Fibroblast of skin of right biceps (primary cell): ENCODE data around the gene SETD3.

Source experiments
- DNase-seq: peaks from one replicate; pipeline ENCODE4 v3.0.0-alpha.2; 2013

The SETD3 gene

DNA sequence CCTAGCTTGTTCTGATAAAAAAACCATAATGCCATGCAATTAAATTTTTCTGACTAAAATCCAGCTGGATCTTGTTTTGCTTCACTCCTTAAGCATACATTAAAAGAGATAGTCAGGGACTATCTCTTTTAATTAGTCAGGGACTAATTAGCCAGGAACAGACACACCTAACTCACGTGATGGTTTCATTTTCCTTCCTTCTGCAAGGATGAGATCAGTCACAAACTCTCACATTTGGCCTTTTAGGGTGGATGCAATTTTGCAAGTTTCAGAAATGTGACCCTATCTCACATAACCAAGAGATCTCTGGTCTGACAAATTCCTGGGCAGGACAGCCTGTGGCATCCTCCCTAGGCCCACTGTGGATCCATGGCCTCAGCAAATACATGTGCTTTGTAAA lies 62.4 kb downstream of the SETD3 start:
- no peak for DNase-seq

DNA sequence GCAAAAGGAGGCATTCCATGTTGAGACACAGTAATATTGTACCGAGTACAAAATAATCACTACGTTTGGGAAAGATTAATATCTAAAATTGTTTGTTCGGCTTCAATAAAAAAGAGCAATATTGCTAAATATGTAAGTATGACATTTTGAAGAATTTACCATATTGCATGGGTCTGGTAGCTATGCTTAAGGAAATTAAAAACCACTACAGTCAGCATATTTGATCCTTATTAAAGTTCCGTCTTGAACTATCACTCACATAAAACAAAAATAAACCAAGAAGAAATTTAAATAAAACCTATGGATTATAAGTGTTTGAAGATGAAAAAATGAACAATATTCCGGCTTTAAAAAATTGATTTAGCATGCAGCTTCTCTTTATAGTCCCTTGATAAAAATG lies 63.8 kb downstream of the SETD3 start:
- no peak for DNase-seq

DNA sequence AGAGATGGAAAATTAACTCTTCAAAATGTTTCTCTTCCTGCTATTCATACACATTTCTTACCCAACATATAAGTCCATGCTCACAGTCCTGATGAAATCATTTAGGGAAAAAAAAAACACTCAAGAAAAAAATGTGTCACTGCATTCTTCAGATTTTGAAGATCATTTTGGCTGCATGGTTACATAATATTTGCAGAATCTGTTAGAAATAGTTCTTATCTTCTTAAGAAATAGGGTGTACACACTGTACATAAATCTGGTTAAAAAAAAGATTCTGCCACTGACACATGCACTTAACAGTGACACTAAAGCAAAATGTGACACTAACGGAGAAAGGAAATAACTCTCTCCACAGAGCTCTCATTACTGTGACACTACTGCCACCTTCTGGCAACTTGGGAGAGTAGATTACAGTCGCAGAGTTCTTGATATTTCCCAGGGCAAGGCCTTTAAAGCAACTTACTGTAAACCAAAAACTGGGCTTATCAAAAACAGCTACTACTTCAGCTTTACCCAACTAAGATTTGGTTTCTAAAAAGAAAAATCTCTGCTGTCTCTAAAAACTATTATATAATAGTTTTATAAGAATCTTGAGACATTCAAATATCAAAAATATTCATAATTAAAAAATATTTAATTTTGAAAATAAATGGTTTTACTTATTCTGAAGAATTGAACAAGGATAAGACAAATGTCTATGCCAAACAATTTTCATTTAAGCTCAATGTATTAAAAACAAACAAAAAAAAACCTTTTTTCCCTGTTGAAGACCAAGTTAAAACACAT lies 65.0 kb downstream of the SETD3 start:
- DNase-seq = peak; percentile 85

- DNase-seq = no peak
Measured at GRCh38 chr14:99413911-99414310, 66.7 kb downstream of the SETD3 start.

DNA sequence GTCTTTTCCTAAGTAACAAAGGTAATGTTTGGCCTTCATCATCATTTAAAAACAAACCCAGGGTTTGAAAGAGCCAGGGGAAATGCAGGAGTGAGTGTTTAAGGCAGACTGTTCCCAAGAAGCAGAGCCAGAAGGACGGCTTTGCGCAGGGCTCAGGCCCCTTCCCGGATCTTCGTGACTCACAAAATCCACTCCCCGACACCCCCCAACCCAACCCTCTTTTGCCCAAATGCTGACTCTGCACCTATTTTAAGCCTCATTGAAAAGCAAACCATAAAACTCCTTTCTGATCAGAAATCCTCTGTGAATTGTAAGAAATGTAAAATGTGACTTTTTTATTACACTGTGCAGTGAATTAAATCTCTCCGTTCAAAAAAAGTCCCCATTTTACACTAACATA lies 67.5 kb downstream of the SETD3 start:
- DNase-seq = no peak

DNA sequence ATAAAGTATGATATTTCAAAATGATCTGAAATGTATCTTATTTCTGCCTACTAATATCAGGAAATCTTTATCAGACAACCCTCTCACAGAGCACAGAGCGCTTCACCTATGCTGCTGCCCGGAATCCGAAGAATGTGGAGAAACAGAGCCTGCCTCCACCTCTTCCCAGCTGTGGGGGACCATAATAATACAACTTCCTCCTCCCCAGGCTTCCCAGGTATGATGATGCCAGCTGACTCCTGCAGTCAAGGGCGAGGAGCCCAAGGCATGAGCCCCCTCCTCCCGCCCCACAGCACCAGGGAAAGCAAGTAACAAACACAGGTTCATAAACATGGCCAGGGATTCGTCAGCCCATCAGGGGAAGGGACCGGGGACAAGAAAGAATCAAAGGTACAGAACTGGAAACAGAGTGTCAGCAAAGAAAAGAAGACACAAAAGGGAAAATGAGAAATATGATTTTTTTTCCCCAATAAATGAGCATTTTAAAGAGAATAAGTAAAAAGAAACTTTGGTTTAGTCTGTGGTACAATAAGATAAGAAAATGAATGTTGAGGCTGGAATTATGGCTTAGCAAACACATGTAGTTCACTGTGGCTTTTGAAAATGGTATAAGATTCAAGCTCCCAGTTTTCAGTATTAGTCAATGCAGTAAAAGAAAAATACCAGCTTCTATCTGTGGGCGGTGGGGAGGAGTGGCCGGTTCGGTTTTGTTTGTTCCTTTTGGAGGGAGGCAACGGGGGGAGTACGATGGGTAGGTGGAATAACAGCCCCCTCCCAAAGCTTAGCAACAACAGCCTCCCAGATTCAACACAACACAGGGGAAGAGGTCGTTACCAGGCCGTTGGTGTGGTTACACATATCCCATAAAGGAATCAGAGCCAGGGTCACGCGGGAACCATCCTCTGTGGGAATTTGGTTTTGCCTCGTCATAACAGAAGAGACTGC lies 68.3 kb downstream of the SETD3 start:
- DNase-seq = peak; percentile 25

GRCh38 chr14:99410019-99410418 lies 70.6 kb downstream of the SETD3 start:
- DNase-seq = no peak

GRCh38 chr14:99408971-99409289 lies 71.7 kb downstream of the SETD3 start:
- DNase-seq = no peak

DNA sequence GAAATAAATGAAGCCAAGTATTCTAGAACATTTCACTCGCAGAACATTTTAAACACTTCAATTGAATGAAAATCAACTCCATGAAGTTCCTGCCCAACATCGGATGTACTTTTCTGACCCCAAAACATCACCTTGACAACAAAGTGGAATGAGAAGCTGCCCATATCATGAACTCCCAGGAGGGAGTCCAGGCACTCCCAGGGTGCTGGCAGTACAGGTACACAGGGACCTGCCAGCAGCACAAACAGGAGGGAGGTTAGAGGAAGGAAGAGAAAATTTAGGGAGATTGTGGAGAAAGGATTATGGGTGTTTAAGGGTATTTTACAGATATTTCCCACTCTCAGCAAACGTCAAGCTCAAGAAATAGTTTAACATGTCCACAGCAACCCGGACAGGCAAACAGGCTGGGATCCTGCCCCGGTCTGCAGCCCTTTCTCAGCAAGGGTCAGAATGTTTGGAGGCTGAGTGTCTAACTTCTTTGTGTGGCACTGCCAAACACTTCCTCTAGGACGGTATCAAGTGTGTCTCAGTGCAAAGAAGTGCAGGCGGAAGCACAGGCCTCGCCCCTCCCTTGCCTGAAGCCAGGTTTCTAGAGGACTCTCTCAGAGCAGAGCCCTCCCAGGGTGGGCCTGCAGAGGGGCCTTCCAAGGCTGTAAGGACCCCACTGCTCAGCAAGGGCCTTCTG lies 72.2 kb downstream of the SETD3 start:
- no peak for DNase-seq

- DNase-seq = no peak
Measured at GRCh38 chr14:99407416-99407815, 73.2 kb downstream of the SETD3 start.

- no peak for DNase-seq
Measured at GRCh38 chr14:99402950-99403349, 77.7 kb downstream of the SETD3 start.

- no peak for DNase-seq
Measured at GRCh38 chr14:99402285-99402648, 78.4 kb downstream of the SETD3 start.

DNA sequence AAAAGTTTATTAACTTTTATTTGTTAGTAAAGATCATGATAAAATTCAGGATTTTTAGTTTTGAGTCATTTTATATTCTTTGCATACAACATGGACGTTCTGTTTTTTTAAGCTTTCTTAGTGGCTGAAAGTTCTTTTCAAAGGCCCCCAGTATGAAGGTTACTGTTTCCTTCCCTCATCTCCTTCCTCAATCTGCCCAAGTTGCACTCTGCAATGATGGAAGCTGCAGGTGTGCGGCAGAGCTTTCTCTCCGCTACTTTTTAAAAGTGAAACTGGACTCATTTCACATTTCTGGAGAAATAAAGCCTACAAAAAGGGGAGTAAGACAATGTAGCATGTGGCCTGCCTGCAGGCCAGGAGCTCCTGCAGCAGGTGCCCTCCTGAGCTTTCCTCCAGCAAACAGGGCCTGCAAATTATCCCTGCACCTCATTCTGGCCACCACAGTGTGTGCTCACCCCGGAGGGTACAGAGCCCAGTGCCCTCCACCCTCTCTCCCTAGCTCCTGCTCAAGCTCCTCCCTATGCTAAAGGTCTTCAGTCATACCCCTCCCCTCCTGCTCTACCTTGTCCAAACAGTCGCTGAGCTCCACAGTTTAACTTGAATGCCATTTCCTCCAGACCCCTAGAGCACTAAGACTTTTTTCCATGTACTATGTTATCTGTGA lies 78.9 kb downstream of the SETD3 start:
- DNase-seq = no peak

DNA sequence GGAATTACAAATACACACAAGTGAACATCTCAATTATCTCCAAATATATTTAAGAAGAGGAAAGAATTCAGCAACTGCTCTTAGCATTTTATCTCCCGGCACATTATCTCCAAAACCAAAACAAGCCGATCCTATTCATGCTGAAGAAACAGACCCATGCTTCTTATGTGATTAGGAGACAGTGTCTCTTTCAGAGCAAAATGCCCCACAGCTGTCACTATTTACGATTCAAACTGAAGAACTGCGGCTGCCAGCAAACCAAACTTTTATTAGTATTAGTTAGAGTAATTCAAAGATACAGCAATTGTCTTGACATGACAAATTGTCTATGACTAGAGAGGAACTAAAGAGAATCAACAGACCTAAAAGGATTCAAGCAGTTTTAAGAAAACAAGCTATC lies 79.4 kb downstream of the SETD3 start:
- no peak for DNase-seq

DNA sequence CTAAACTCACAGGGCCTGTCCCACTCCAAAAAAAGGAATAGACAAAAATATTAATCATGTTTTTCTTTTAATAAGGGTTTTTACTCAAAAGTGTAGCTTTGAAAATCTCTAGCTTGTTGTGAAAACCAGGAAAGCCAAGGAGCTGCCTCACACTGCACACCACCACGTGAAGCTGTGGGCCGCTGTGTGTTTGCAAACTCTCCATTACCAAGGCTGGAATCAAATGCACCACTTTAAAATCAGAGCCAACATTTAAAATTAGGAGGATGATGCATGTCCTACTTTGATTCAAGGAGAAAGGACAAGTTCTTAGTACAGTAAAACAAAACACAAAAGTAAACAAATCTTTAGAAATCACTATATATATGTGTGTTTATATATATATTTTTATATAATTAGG lies 83.0 kb downstream of the SETD3 start:
- DNase-seq = no peak

- DNase-seq = peak; percentile 68
Measured at GRCh38 chr14:99395909-99396530, 84.6 kb downstream of the SETD3 start.

GRCh38 chr14:99394602-99395156 lies 86.0 kb downstream of the SETD3 start:
- DNase-seq = no peak

GRCh38 chr14:99393059-99393655 lies 87.5 kb downstream of the SETD3 start:
- peak; percentile 29 for DNase-seq

DNA sequence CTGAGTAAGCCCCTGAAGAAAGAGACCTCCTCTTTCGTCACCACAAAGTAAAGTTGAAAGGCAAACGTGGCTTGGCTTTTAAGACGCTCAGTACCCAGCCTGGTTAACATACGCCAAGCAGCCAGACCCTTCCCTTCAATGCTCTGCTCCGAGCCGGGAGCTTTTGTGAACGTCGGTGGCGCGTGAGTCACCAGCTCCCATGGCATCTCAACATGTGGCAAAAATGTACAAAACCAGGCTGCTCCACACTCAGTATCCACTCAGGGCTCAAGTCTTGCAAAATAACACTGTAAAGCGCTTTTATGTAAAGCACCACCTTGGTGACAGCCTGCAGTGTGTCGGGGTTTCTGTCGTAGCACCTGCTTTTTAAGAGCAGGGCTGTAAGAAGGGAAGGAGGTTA lies 89.0 kb downstream of the SETD3 start:
- peak; percentile 75 for DNase-seq

- DNase-seq = peak; percentile 20
Measured at GRCh38 chr14:99389174-99389826, 91.4 kb downstream of the SETD3 start.

DNA sequence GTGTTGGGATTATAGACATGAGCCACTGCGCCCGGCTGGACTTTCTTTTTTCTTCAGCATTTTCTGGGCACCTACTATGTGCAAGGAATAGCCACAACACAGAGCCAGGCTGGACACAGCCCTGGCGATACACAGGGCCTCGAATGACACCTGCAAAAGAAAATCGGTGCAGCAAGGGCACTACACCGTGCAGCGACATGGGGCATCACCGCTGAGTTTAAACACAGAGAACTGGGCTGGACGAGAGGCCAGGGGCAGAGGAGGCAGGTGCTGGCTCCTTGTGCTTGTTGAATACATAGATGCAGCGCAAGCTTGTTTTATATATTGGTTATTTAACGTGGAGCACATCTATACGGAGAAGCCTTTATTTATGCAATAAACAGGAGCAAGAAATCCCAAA lies 92.4 kb downstream of the SETD3 start:
- DNase-seq = no peak
